GM19351 (cell line): ENCODE data around the gene TRIM22.
"Not testable (repeated sequence)": the region's sequence is repeated elsewhere in the genome, so short reads cannot be mapped to it uniquely, and the experiment has no call there.

Experiments used
- ATAC-seq: cut with Tn5 transposase; IDR thresholded peaks from one replicate; pipeline ENCODE4 v1.9.1; 2021; ENCODE audit warnings: mild to moderate bottlenecking, moderate library complexity; ENCODE audit not compliant: unreplicated experiment

Gene TRIM22, protein sequence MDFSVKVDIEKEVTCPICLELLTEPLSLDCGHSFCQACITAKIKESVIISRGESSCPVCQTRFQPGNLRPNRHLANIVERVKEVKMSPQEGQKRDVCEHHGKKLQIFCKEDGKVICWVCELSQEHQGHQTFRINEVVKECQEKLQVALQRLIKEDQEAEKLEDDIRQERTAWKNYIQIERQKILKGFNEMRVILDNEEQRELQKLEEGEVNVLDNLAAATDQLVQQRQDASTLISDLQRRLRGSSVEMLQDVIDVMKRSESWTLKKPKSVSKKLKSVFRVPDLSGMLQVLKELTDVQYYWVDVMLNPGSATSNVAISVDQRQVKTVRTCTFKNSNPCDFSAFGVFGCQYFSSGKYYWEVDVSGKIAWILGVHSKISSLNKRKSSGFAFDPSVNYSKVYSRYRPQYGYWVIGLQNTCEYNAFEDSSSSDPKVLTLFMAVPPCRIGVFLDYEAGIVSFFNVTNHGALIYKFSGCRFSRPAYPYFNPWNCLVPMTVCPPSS

DNA sequence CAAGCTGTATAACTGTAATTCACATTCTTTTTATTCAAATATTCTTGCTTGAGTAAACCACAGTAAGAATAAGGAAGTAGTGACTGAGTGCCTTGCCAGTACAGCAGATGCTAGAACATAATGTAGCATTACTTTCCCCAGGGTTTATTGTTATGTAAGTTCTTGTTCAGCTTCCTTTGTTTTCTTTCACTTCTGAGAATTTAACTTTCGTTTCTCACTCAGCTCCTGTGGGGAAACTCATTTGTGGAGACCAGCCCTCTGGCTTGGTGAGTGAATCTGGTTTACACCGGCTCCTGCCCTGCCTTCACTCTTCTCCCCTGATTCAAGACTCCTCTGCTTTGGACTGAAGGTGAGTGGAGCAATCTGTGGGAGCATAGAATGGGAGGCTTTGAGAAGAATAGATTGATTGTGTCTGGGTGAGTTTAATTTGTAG, at the start of gene TRIM22:
Gene TRIM22 (plus strand): TSS at position 240 of the 433 bp plus-strand sequence. CDS start 6,443 bp downstream, outside the sequence.
- ATAC-seq = peak; percentile 71

DNA sequence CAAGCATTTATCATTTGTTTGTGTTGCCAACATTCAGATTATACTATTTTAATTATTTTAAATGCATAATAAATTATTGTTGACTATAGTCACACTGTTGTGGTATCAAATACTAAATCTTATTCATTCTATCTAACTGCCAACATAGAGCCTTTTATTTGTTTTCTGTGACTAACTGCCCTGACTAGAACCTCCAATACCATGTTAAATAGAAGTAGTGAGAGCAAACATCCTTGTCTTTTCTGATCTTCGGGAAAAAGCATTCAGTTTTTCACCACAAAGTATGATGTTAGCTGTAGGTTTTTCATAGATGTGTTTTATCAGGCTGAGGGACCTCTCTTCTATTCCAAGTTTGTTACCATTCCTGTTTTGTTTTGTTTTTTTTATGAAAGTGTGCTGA, 49.6 kb upstream of the TRIM22 start:
- ATAC-seq = no peak

DNA sequence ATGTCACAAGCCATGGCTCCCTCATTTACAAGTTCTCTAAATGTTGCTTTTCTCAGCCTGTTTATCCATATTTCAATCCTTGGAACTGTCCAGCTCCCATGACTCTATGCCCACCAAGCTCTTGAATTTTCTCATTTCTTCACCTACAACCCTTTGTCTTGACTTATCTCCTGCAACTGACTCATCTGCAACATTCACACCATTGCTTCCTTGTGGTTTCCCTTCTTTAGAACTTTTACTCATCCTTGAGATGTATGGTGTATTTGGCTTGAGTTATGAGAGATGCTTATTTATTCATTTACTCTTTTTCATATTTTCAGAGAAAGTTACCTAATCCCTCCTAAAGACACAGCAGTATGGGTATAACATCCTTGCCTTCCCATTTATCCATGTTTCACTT, 46.0 kb upstream of the TRIM22 start:
- no peak for ATAC-seq

DNA sequence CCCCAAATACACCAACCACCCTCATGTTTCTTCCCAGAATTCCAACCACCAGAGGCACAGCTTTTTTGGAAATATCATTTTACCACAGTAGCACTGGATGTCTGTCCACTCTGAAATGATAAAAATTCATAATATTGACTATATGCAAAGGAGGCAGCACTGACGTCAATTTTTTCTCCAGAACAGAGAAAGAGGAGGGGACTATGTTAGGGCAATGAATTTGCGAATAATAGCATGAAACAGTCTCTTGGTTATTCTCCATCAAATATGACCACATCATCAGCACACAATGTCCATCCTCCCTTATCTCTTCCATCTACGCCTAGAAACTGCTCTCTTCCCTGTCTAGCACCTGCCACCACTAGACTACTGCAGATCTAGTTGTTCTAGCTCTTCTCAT, 43.5 kb upstream of the TRIM22 start:
- no peak for ATAC-seq

DNA sequence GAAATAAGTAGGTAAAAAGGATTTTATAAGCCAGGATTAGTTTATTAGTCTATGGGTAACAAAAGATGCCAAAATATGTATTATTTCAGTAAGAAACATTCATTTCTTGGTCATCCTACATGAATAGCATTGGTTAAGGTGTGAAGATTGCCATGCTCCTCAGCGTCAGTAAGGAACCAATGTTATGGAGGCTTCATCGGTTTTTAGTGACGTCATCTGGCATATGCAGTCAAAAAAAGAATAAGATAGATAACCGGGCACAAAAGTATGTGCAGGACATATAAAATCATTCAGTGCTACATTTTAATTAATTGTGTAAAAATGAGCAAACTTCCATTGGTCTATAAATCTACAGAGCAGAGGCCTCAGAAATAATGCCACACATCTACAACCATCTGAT, 34.1 kb upstream of the TRIM22 start:
- ATAC-seq = no peak

DNA sequence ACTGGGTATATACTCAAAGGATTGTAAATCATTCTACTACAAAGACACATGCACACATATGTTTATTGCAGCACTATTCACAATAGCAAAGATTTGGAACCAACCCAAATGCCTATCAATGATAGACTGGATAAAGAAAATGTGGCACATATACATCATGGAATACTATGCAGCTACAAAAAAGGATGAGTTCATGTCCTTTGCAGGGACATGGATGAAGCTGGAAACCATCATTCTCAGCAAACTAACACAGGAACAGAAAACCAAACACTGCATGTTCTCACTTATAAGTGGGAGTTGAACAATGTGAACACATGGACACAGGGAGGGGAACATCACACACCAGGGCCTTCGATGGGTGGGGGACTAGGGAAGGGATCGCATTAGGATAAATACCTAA, 32.6 kb upstream of the TRIM22 start:
- not testable (repeated sequence) for ATAC-seq

DNA sequence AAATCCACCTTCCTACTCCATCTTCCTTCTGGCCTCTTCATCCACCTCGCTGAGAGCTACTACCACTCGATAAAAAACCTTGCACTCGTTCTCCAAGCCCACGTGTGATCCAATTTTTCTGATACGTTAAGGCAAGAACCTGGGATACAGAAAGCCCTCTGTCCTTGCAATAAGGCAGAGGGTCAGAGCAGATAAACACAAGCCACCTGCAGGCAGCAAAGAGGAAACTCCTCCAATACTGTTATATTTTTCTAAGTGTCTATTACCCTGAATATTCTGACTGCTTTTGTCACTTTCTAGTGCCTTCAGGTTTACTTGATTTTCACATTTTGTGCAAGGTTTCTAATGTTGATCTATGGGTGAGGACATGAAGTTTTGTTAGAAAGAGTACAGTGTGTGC, 31.3 kb upstream of the TRIM22 start:
- ATAC-seq = no peak

DNA sequence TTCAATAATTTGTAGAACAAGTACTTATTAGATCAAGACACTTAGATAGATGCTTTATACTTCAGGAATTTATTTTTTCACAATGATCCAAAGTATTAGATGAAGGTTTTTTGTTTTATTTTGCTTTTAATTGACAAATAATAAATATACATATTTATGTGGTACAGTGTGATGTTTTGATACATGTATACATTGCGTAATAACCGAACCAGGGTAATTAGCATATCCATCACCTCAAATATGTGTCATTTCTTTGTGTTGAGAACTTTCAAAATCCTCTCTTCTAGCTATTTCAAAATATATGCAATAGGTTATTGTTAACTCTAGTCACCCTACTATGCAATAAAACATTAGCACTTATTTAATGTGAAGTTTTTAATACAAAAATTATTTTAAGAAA, 26.1 kb upstream of the TRIM22 start:
- ATAC-seq = no peak

DNA sequence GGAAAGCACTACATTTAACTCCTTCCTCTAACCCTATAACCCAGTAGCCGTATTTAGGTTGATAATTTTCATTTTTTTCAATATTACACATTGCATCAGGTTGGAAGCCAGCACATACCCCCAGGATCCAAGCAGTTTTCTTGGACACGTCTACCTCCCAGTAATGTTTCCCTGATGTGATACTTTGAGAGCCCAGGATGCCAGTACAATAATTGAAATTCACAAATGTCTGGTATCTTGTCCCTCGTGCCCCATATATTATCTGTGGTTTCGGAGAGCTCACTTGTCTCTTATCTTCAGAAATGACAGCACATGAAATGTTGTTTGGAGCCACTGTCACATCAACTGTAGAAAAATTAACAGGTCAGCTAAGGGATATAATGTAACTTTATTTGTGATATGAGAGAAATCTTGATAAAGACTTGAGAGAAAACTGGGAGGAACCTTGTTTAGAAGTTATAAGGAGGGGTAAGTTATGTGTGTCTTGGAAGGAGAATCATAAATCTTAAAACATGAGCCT, 24.5 kb upstream of the TRIM22 start:
- no peak for ATAC-seq

DNA sequence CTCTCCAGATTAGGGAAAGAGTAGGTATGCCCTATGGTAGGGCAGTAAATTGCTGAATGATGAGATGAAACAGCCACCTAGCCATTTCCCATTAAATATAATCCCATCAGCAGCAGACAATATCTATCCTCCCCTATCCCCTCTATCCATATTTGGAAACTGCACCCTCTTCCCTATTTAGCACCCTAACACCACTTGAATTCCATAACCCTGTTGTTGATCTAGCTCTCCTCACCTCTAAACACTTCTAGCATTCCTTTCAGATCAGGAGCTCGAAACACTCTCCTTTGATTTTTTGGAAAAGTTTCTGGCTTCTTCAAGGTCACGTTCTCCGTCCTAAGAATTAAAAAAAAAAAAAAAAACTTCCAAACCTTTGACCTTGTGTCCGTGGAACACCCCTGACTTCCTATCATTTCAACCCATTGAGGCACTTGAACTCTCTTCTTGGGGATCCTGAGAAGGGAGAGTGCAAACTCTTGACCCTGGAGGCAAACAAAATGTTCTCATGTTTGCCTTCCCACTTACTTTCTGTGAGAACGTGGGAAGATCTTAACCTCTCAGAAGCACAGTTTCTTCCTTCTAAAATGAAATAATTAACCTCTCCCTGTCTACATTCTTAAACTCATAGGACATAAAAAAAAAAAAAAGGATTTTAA, 23.7 kb upstream of the TRIM22 start:
- ATAC-seq = no peak

DNA sequence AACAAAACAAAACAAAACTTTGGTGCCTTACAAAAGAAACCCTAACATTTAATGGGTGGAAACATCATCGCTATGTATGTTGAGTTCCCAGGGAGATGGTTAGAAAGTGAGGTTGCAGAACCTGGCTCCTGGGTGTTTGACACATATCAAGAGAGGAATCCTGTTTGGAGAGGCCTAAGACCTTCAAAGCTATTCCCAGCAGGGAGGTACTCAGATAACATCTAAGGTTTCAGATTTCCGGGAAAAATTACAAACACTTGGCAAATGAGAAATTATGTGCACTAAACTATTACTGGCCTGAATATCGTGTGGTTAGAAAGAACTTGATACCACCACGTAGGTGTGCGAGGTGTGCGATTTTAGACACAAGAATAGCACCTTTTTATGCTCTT, 23.2 kb upstream of the TRIM22 start:
- ATAC-seq = no peak

DNA sequence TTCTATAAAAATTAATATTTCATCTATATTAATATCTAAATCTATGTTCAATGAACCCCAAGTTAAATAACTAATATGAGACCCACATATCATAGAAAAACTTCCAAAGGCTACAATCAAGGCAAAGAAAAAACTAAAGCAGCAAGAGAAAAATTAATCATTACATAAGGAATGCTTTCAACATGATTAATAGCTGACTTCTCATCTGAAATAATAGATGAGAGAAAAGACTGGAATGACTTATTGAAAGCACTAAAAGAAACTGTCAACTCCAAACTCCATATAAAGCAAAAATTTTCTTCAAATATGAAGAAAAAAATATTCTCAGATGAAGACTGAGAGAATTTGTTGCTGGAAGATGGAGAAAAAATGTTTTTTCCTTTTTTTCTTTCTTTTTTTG, 17.8 kb upstream of the TRIM22 start:
- no peak for ATAC-seq

DNA sequence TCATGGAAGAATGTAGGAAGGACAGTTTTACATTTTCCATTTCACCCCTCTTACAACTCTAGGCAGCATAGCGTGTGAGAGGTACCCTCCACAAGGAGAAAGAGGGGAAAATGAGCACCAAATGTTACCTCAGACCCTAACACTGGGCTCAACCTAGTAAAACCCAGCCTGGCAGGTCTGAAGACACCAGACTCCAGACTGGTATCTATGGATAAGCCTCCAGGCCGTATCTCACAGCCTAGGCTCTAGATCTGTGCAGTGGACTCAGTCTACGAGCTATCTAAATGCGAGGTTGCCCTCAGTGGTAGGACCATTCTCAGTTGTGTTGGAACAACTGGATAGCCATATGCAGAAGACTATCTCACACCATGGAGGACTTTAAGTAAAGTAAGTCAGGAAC, 15.2 kb upstream of the TRIM22 start:
- no peak for ATAC-seq

DNA sequence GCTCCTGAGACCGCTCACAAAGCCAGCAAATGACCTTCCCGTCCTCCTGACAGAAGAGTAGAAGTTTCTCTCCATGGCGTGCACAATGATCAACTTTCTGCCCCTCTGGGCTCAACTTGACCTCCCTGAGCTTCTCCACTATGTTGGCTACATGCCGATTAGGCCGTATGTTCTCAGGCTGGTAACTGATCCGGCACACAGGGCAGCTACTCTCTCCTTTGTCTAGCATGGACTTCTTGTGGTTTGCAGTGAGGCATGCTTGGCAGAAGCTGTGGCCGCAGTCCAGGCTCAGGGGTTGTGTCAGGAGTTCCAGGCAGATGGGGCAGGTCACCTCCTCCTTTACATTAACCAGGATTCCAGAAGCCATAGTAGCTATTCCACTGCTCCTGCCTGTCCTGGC, 9.8 kb upstream of the TRIM22 start:
- no peak for ATAC-seq

DNA sequence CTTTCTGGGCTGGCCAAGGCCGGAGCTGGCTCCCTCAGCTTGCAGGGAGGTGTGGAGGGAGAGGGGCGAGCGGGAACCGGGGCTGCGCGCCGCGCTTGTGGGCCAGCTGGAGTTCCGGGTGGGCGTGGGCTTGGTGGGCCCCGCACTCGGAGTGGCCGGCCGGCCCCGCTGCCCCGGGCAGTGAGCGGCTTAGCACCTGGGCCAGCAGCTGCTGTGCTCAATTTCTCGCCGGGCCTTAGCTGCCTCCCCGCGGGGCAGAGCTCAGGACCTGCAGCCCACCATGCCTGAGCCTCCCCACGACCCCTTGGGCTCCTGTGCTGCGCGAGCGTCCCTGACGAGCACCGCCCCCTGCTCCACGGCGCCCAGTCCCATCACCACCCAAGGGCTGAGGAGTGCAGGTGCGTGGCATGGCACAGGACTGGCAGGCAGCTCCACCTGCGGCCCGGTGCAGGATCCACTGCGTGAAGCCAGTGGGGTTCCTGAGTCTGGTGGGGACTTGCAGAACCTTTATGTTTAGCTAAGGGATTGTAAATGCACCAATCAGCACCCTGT, 6.6 kb upstream of the TRIM22 start:
- ATAC-seq = not testable (repeated sequence)

DNA sequence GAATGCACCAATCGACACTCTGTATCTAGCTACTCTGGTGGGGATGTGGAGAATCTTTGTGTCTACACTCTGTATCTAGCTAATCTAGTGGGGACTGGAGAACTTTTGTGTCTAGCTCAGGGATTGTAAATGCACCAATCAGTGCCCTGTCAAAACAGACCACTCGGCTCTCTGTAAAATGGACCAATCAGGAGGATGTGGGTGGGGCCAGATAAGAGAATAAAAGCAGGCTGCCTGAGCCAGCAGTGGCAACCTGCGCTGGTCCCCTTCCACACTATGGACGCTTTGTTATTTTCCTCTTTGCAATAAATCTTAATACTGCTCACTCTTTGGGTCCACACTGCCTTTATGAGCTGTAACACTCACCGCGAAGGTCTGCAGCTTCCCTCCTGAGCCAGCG, 6.0 kb upstream of the TRIM22 start:
- not testable (repeated sequence) for ATAC-seq

DNA sequence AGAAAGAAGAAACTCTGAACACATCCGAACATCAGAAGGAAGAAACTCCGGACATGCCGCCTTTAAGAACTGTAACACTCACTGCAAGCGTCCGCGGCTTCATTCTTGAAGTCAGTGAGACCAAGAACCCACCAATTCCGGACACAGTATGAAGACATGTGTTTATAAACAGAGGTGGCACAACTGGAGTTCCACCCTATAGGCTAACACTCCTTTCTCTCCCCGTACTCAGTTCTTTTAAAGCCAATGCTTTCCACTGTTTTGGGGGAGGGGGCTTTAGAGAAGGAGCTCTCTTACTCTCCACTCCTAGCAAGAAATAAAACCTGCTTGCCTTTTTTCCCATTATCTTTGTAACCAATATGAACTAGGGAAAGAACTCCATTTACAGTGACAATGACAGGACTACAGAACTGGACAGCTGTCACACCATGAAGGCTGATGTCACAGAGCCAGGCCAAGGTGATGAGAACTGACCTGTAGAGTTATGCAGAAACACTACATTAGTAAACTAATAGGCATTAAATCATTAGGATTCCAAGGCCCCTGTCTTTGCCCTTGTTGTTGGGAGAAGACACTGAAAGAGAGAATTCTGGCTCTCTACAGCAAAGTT, 5.4 kb upstream of the TRIM22 start:
- ATAC-seq = peak; percentile 22

DNA sequence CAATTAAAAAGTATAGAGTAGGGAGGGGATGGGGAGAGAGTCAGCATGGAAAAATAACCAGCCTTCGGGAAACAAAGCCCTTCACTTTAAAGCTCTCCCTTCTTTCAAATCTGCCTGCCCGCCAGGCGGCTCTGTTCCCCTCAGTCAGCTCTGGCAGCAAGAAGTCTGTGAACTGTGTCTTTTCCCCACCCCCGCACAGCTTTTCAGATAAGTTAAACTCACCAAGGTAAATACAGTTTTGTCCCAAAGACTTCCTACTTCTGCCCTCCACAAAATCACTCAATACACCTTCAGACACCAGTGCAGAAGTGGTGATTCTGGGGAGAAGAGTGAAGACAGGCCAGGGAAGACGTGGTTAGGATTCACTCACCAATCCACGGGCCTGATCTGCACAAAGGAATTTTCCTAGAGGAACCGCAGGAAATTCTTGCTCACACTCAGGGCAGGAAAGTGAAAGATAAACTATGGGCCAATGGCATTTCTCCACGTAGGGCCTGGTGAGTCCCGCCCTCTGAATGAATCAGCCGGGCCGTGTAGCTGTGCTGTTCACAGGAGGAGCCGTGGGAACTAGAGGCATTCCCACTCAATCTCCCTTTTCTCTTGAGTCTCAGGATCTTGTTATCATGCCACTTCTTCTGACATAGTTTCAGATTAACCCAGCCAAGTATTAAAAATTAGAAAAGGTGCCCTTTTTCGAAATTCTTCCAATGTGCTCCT, 4.8 kb upstream of the TRIM22 start, which contains the start of gene TRIM5:
Gene TRIM5 (minus strand): TSS at position 429 of the 717 bp plus-strand sequence. CDS start 4,897 bp downstream, outside the sequence.
- peak; percentile 70 for ATAC-seq

DNA sequence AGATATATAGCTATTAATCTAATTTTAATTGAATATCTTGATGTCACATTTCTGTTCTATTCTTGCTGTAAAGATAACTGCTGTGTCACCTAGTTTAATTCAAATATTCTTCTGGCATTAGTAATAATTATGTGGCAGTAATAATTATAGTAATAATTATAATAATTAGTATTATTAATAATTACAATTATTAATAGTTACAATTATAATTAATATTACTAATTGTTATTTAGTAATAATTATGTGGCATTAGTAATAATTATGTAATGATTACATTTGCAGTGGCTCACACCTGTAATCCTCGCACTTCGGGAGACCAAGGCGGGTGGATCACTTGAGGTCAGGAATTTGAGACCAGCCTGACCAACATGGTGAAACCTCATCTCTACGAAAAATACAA, 3.2 kb upstream of the TRIM22 start:
- ATAC-seq = no peak

DNA sequence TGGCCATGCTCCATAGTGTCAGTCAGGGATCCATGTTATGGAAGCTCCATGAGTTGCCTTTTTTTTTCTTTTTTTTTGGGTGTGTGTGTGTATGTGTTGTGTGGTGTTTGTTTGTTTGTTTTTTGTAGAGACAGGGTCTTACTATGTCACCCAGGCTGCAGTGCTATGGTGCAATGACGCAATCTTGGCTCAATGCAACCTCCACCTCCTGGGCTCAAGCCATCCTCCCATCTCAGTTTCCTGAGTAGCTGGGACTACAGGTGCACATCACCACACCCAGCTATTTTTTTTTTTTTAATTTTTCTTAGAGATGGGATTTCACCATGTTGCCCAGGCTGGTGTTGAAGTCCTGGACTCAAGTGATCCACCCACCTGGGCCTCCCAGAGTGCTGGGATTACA, 1.1 kb upstream of the TRIM22 start:
- ATAC-seq = no peak
